GM19193 (cell line): ENCODE data around the gene PER2.
A peak's percentile ranks its signal among the peaks of the same experiment; 100 is the strongest.

Source experiments
- POLR2A ChIP-seq: IDR thresholded peaks from 4 replicates; pipeline ENCODE4 v1.6.1; 2011; ENCODE audit not compliant: insufficient read depth, insufficient read length; ENCODE audit errors: extremely low read depth

PER2 gene

GRCh38 chr2:238294046-238294392 lies 5.6 kb upstream of the PER2 start:
- TF ChIP-seq POLR2A: no peak

- TF ChIP-seq POLR2A: no peak
These were observed 3.3 kb upstream of the PER2 start for GRCh38 chr2:238291550-238292281.

- TF ChIP-seq POLR2A: no peak
These were observed 2.5 kb upstream of the PER2 start for GRCh38 chr2:238290715-238291549.

- TF ChIP-seq POLR2A: no peak
These were observed 1.7 kb upstream of the PER2 start for GRCh38 chr2:238290091-238290509.

- no peak for TF ChIP-seq POLR2A
These were observed 1.2 kb upstream of the PER2 start for GRCh38 chr2:238289574-238289973.

- peak; percentile 71 for TF ChIP-seq POLR2A
These were observed 502 bp upstream of the PER2 start for GRCh38 chr2:238288650-238289573.

GRCh38 chr2:238286987-238287736 lies 1.2 kb downstream of the PER2 start:
- TF ChIP-seq POLR2A: no peak

- no peak for TF ChIP-seq POLR2A
These were observed 1.9 kb downstream of the PER2 start for GRCh38 chr2:238286551-238286950.

GRCh38 chr2:238286095-238286494 lies 2.3 kb downstream of the PER2 start:
- TF ChIP-seq POLR2A: no peak

- TF ChIP-seq POLR2A: no peak
These were observed 2.7 kb downstream of the PER2 start for GRCh38 chr2:238285653-238286082.

- TF ChIP-seq POLR2A: no peak
These were observed 3.5 kb downstream of the PER2 start for GRCh38 chr2:238284802-238285515.

- TF ChIP-seq POLR2A: no peak
These were observed 5.3 kb downstream of the PER2 start for GRCh38 chr2:238282861-238283738.
